M059J (cell line): Measurements from ENCODE around the gene LLPH. TPM values are rescaled to one million over a fixed set of nuclear protein-coding genes. Genes with fewer than 3 reads are reported as not detected.

Source experiments
- DNase-seq: peaks from one replicate; pipeline ENCODE4 v3.0.0-alpha.2; 2012; ENCODE audit warnings: low read depth
- total RNA-seq: library from RNA; depleted of rRNA; stranded (reverse); fragments of >200 nt; shearing (Covaris generic); gene quantifications from 2 replicates; pipeline ENCODE4 v1.2.3, GENCODE V29; 2014

Gene LLPH
- total RNA-seq, 1 experiment from 2014 or later = 27.8 TPM

- DNase-seq = no peak
Measured at GRCh38 chr12:66143868-66144267, 13.3 kb upstream of the LLPH start.

- no peak for DNase-seq
Measured at GRCh38 chr12:66142826-66143225, 12.3 kb upstream of the LLPH start.

DNA sequence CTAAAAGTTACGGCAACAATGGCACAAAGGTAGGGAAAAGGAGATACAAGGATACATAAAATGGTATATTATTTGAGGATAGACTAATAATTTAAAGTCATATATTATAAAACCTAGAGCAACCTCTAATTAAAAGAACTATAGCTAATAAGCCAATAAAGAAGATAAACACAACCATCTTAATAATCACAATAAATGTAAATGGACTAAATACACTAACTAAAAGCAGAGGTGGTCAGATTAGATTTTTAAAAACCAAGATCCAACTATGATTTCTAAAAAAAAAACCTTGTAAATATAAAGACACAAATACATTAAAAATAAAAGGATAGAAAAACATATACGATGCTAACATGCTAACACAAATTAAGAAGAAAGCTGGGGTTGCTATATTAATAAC lies 10.7 kb upstream of the LLPH start:
- no peak for DNase-seq

DNA sequence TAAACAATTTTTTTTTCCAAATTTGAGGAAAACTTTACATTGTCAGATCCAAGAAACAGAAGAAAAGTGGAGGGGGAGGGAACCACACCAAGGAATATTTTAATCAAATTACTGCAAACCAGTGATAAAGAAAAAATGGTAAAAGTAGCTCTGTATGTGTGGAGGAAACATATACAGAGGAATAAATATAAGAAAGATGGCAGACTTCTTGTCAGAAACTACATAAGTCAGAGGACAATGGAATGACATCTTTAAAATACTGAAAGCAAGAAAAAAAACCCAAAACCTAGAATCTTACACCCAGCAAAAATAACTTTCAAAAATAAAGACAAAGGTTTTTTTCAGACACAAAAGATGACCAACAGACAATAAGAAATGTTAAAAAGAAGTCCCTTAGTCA lies 10.2 kb upstream of the LLPH start:
- DNase-seq = peak; percentile 20

GRCh38 chr12:66139328-66139727 lies 8.8 kb upstream of the LLPH start:
- no peak for DNase-seq

- DNase-seq = no peak
Measured at GRCh38 chr12:66137937-66138336, 7.4 kb upstream of the LLPH start.

- DNase-seq = peak; percentile 72
Measured at GRCh38 chr12:66132408-66132807, 1.9 kb upstream of the LLPH start.

DNA sequence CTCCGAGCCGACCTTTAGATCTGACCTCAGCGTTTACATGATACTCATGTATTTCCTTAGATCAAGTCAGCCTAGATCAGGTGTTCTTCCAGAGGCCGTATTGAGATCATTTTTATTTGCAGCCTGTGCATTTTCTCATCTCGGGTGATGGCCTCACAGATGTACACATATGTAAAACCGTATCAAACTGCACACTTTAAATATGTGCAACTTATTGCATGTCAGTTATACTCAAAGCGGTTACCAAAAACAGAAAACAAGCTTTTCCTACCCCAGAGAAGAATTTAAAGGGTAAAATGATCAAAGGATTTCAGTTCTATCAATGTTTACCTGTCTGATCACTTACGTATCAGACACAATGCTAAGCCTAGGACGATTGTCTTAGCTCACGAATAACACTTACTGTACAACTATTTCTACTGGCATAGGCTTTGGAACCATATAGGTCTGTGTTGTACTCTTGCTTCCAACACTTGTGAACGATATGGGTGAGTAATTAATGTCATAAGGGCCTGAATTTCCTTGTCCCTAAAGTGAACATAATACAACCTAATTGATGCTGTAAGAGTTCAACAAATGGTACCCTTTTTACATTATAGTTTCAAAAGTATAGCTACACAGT lies 628 bp upstream of the LLPH start:
- DNase-seq = no peak

DNA sequence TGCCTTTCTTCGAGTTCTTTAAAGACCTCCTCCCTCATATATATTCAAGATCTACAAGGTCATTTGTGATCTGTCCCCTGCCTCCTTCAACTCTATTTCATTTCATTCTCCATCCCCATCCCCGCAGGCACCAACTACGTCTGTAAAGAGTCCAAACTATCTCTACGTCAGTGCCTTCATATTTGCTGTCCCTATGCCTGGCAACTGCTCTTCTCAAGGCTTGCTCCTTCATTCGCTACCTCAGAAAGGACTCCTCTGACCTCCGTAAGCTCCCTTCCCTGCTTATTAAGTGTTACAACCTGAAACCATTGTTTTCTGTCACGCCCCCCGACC lies 650 bp downstream of the LLPH start:
- peak; percentile 37 for DNase-seq

DNA sequence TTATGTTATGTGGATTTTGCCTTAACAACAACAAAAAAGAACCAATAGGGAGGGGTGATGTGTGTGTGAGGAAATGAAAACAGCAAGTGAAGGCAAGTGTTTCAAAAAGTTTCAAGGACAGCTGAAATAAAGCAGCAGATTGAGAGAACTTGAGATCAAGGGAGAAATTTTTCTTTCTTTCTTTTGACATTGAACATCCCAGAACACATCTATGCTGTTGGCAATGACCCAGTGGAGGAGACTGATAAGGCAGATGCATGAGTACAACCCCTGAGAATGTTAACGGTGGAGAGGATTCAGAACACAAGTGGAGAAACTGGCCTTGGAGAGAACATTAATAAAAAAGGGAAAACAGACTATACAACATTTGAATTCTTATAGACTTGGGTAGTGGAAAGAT lies 2.9 kb downstream of the LLPH start:
- no peak for DNase-seq

DNA sequence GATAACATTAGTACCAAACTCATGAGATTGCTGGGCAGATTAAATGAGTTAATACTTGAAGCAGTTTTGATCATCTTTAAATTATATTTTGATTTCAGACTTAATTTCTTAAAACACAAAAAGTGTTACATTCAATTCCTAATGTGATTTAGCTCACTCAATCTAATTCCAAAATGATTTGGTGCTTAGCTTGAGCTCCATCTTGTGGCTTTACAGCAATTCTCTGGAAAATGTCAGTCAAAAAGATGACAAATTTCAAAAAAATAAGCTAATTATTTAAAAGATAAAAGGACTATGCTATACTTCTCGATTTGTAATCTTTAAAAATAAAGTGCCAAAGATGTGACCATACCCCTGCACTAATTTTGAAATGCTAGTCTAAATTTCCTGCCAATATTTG lies 10.1 kb downstream of the LLPH start:
- no peak for DNase-seq

DNA sequence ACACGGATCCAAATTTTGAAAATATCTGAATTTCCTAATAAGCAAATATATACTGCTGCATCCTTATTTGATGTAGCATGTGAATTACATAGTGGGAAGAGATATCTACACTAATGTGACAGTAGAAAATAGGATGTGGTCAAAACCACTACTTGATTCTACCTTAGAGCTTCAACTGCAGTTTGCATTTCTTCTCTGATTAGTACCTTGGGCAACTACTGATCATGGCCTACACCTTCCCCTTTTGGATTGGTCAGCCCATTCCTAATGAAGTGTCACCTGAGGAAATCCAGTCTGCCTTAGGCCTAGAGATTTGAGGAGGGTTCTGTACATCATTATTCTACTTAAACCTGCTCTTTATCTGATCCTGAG lies 10.7 kb downstream of the LLPH start:
- DNase-seq = no peak

- DNase-seq = no peak
Measured at GRCh38 chr12:66119229-66119869, 11.2 kb downstream of the LLPH start.

- DNase-seq = peak; percentile 42
Measured at GRCh38 chr12:66118240-66118891, 12.2 kb downstream of the LLPH start.

- DNase-seq = no peak
Measured at GRCh38 chr12:66117242-66117641, 13.3 kb downstream of the LLPH start.

DNA sequence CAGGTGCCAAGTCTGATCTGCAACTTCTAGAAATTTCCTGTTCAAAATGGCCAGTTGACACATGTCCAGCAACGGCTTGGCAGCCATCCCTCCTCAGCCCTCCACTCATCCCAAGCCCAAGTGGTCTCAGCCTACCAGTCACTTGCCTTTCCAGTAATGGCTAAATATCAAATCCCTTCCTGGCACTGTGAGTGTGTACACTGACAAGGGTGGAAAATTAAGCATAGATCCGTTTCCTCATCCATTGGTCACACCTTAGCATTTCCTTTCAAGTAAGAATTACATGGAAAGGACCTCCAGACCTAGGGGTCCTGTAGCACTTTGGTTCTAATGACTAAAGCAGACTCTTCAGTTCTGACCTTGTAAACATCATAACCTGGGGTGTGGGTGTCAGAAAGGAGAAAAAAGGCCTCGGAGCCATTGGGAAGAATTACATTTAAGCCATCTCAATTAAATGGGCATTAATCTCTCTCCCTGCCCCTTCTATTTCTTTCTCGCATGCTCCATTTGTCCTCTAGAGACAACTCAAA lies 15.4 kb downstream of the LLPH start:
- no peak for DNase-seq

GRCh38 chr12:66113471-66113870 lies 17.1 kb downstream of the LLPH start:
- no peak for DNase-seq

DNA sequence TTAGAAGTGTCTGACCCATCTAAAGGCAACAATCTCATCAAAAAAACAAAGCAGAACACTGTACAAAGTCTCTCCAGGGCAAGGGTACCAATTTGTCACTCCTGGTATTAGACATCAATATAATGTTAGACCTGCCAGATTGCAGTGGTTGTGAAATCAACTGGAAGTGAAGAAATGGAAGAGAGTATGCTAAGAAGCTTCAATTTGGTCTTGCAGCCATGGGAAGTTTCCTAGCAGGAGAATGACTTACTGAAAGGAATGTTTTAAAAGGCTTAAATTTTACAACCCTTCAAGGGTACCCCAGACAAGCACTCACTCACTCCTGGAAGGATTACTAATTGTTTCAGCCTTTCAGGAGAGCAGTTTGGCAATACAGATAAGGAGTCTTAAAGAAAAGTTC lies 18.9 kb downstream of the LLPH start:
- no peak for DNase-seq

GRCh38 chr12:66109056-66109455 lies 21.5 kb downstream of the LLPH start:
- no peak for DNase-seq

DNA sequence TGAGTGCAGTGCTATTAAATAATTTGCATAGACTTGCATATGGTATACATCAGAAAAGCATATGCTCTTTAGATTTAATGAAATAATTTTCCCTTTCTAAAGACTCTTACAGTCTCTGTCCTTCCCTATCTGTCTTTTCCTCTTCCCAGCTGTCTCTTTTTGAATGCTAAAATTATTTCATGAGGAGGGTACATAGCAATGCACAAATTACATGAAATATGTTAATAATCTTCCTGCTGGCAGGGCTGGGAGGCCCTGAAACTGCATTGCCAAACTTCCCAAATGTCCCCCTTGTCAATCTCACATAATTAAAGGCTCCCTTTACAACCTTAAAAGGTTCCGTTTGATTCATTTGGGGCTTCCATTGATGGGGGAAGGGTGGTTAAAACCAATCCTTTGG lies 22.2 kb downstream of the LLPH start:
- DNase-seq = no peak

- DNase-seq = peak; percentile 88
Measured at GRCh38 chr12:66107451-66107915, 23.1 kb downstream of the LLPH start.

DNA sequence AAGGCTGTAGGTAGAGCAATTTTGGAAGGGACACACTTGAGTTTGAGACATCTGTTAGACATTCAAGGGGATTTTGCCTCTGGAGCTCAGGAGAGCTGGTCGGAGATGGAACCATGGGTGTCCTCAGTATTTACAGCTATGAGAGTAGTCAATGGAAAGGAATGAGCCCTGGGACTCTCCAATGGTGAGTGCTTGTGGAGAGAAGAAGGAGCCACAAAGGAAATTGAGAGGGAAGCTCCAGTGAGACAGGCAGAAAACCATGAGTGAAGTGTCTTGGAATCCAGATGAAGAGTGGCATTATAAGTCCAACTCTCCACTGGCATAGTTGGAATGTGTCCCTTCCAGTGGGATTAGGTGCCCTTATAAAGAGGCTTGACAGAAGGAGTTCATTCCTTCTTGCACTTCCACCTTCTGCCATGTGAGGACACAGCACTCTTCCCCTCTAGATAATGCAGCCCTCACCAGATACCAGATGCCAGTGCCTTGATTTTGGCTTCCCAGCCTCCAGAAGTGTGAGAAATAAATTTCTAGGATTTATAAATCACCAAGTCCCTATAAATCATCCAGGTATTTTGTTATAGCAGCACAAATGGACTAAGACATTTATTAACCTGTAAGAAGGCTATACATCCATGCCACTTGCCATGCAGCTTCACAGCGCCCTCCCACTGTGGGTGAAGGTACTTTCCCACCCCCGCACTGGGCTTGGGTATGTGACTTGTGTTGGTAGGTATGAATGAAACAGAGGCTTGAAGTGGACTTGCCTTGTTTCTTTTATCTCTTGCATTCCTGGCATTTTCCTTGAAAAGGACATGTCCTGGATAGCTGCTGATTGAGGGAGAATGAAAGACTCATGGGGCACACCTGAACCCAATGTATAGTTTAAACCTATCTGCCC lies 27.3 kb downstream of the LLPH start:
- DNase-seq = no peak
